Right atrium auricular region (tissue), 2 donors: ENCODE data around the gene IFNLR1. TPM values are rescaled to one million over a fixed set of nuclear protein-coding genes. Genes with fewer than 3 reads are reported as not detected.

Source experiments
- DNase-seq: peaks from one replicate; pipeline ENCODE4 v3.0.0-alpha.2; 2019; ENCODE audit warnings: low spot score
- H3K27ac ChIP-seq, 2 donors: fragments of 200-600 bp; sonication (generic); 1 replicate in 1 of 2; 2 replicates in 1 of 2; pipeline ENCODE4 v1.5.1; 2016 to 2019
- H3K27me3 ChIP-seq, 2 donors: fragments of 200-600 bp; sonication (generic); one replicate each; pipeline versions ENCODE4 v1.5.1 to v1.6.0; 2017 to 2019
- H3K36me3 ChIP-seq: fragments of 200-600 bp; sonication (generic); one replicate; pipeline ENCODE4 v1.5.1; 2016
- H3K4me1 ChIP-seq, 2 donors: fragments of 200-600 bp; sonication (generic); one replicate each; pipeline versions ENCODE4 v1.5.1 to v1.6.0; 2017 to 2019
- H3K4me3 ChIP-seq, 2 donors: fragments of 200-600 bp; sonication (generic); 1 replicate in 1 of 2; 2 replicates in 1 of 2; pipeline ENCODE4 v1.5.1; 2017 to 2019; ENCODE audit warnings: mild to moderate bottlenecking in 1 of 2, moderate library complexity in 1 of 2
- H3K9me3 ChIP-seq, 2 donors: fragments of 200-600 bp; sonication (generic); one replicate each; pipeline ENCODE4 v1.5.1; 2019
- CTCF ChIP-seq, 2 donors: fragments of 200-600 bp; sonication (generic); IDR thresholded peaks; one replicate each; pipeline ENCODE4 v1.5.1; 2019; ENCODE audit warnings: antibody characterized with exemption in 2 of 2
- total RNA-seq, 2 donors: library from RNA; depleted of rRNA; stranded (reverse); fragments of >200 nt; gene quantifications; one replicate each; pipeline ENCODE4 v1.1.0, GENCODE V29; 2016

IFNLR1 gene
- total RNA-seq, 2 donors from 2014 or later, result 3.7 to 6.2 TPM

- no peaks in the 10 kb centered on the region for H3K4me1 ChIP-seq
- no peak for DNase-seq
- no peaks in the 10 kb centered on the region for H3K27me3 ChIP-seq
- H3K36me3 ChIP-seq, result no peaks in the 10 kb centered on the region
- peaks cover 0 to 12% of the 10 kb centered on the region in 2 donors for H3K9me3 ChIP-seq
- H3K27ac ChIP-seq, result no peak overlapping the region
- TF ChIP-seq CTCF (IDR thresholded peaks at IDR 0.05), result no peak
- no peak overlapping the region for H3K4me3 ChIP-seq
Measured at GRCh38 chr1:24134376-24134775, 52.7 kb downstream of the IFNLR1 start.

- TF ChIP-seq CTCF (IDR thresholded peaks at IDR 0.05), result no peak
- H3K9me3 ChIP-seq, result peaks cover 0 to 12% of the 10 kb centered on the region in 2 donors
- DNase-seq, result no peak
- H3K4me3 ChIP-seq, result no peak overlapping the region
- no peaks in the 10 kb centered on the region for H3K27me3 ChIP-seq
- no peak overlapping the region for H3K27ac ChIP-seq
- no peaks in the 10 kb centered on the region for H3K4me1 ChIP-seq
- H3K36me3 ChIP-seq, result no peaks in the 10 kb centered on the region
Measured at GRCh38 chr1:24133819-24134218, 53.3 kb downstream of the IFNLR1 start.

- peaks cover 0 to 12% of the 10 kb centered on the region in 2 donors for H3K9me3 ChIP-seq
- H3K27ac ChIP-seq, result no peak overlapping the region
- H3K4me1 ChIP-seq, result peaks cover 0 to 11% of the 10 kb centered on the region in 2 donors
- TF ChIP-seq CTCF (IDR thresholded peaks at IDR 0.05), result no peak
- no peak for DNase-seq
- no peaks in the 10 kb centered on the region for H3K27me3 ChIP-seq
- no peaks in the 10 kb centered on the region for H3K36me3 ChIP-seq
- H3K4me3 ChIP-seq, result no peak overlapping the region
Measured at GRCh38 chr1:24130385-24130784, 56.7 kb downstream of the IFNLR1 start.

- TF ChIP-seq CTCF (IDR thresholded peaks at IDR 0.05), result no peak
- no peaks in the 10 kb centered on the region for H3K36me3 ChIP-seq
- H3K4me3 ChIP-seq, result no peak overlapping the region
- DNase-seq, result no peak
- no peak overlapping the region for H3K27ac ChIP-seq
- peaks cover 0 to 12% of the 10 kb centered on the region in 2 donors for H3K9me3 ChIP-seq
- peaks cover 0 to 11% of the 10 kb centered on the region in 2 donors for H3K4me1 ChIP-seq
- no peaks in the 10 kb centered on the region for H3K27me3 ChIP-seq
Measured at GRCh38 chr1:24127801-24128363, 59.2 kb downstream of the IFNLR1 start.

GRCh38 chr1:24127134-24127800, 59.8 kb downstream of the IFNLR1 start:
- Histone ChIP-seq H3K4me1 (peaks cover 0 to 11% of the 10 kb centered on the region in 2 donors), H3K36me3 (no peaks in the 10 kb centered on the region), H3K9me3 (peaks cover 0 to 12% of the 10 kb centered on the region in 2 donors), H3K4me3 (no peak overlapping the region), H3K27ac (peak overlapping the region; percentile 57 to 61), H3K27me3 (no peaks in the 10 kb centered on the region)
- no peak for TF ChIP-seq CTCF (IDR thresholded peaks at IDR 0.05)
- no peak for DNase-seq
